GM19239 (cell line): ENCODE results near the gene RMI2.

Experiments
- DNase-seq: peaks from one replicate; pipeline ENCODE4 v3.0.0; 2011; ENCODE audit warnings: low spot score; ENCODE audit not compliant: insufficient read length
- FAIRE-seq: peaks from 2 replicates; lab custom pipeline; 2011; peaks lifted over from hg19 to GRCh38; lab: Jason Lieb, UNC

Gene RMI2

GRCh38 chr16:11327277-11328171, 17.7 kb upstream of the RMI2 start:
- DNase-seq (no peak), FAIRE-seq (peak; percentile 85)

DNA sequence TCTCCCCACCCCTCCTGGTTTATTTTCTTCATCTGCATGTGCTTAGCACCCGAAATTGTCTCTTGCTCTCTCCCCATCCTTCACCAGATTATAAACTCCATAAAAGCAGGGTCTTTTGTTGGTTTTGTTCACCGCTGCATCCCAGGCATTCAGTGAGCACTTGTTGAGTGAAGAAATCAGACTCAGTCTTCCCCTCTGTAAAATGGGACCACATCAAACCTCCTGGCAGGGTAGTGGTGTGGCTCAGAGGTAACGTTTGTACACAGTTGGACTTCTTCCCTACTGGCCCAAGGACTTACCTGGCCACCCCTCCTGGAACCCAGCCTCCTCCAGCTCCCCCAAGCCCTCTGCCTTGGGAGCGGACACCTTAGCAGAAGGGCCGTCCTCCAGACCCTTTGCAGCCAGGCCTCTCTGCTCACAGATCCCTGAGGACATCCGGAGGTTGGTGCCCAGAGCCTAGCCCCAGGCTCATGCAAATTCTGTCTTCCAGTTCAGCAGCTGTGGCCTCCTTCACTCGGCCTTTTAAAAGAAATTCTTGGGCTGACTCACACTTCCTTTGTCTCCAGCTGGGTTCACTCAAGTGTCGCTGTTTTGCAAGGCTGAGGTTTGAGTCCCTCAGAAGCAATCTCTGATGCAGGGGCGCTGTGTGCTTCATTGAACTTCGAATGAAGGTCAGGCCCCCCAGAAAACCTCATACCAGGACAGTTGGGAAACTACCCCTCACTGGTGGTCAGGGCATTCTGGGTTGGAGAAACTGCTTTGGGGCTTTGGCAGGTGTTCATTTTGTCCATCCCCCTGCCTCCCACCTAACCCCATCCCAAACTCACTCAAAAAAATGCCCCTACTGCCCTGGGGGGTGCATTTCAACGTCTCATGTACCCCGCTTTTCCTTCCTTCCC, 16.8 kb upstream of the RMI2 start:
- FAIRE-seq (peak; percentile 98), DNase-seq (peak; percentile 85)

GRCh38 chr16:11329071-11329491, 16.2 kb upstream of the RMI2 start:
- FAIRE-seq (no peak), DNase-seq (no peak)

DNA sequence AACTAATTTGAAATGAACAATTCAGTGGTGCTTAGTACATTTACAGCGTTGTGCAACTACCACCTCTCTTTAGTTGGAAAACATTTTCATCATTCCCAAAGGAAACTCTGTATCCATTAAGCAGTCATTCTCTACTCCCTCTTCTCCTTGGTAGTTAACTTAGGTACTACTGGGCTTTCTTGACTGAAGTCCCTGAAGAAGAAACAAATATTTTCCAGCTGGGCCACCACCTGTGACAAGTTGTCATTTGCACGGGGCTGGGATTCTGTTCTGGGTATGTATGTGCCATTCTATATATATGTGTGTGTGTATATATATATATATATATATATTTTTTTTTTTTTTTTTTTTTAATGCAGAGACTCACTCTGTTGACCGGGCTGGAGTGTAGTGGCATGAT, 15.4 kb upstream of the RMI2 start:
- no peak for FAIRE-seq
- no peak for DNase-seq

DNA sequence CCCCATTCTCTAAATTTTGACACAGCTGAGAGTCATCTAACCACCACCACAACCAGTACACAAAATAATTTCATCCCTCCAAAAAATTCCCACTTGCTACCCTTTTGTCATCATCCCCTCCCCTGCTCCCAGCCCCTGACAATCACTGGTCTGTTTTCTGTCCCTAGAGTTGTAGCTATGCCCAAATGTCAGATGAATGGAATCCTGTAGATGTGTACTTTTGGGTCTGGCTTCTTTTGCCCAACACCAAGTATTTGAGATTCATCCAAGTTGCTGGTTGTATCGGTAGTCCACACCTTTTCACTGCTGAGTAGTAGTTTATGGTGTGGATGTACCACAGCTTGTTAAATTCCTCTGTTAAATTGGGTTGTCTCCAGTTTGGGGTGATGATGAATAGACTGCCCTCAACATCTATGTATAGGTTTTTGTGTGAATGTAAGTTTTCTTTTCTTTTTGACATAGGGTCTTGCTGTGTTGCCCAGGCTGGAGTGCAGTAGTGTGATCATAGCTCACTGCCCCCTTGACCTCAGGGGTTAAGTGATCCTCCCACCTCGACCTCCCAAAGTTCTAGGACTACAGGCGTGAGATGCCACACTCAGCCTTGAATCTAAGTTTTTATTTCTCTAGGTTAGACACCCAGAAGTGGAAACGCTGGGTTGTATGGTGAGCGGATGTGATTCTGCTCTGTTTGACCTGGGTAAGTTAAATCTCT, 14.6 kb upstream of the RMI2 start:
- DNase-seq (no peak), FAIRE-seq (no peak)

- FAIRE-seq (no peak), DNase-seq (no peak)
Measured at GRCh38 chr16:11331967-11332366, 13.3 kb upstream of the RMI2 start.

- DNase-seq (no peak), FAIRE-seq (no peak)
Measured at GRCh38 chr16:11333010-11333409, 12.2 kb upstream of the RMI2 start.

GRCh38 chr16:11333702-11334101, 11.6 kb upstream of the RMI2 start:
- DNase-seq: no peak
- no peak for FAIRE-seq

DNA sequence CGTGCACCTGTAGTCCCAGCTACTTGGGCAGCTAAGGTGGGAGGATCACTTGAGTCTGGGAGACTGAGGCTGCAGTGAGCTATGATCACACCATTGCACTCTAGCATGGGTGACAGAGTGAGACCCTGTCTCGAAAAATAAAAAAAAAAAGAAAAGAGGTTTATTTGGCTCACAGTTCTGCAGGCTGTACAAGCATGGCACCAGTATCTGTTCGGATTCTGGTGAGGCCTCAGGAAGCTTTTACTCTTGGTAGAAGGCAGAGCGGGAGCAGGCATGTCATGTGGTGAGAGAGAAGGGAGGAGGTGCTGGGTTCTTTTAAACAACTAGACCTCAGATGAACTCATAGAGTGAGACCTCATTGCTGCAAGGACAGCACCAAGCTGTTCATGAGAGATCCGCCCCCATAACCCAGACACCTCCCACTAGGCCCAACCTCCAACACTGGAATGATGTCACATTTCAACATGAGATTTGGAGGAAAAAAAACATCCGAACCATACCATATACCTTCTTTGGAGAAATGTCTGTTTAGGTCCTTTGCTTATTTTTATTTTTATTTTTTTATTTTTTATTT, 10.3 kb upstream of the RMI2 start:
- DNase-seq (no peak), FAIRE-seq (no peak)

- FAIRE-seq (no peak), DNase-seq (no peak)
Measured at GRCh38 chr16:11339075-11339474, 6.2 kb upstream of the RMI2 start.

DNA sequence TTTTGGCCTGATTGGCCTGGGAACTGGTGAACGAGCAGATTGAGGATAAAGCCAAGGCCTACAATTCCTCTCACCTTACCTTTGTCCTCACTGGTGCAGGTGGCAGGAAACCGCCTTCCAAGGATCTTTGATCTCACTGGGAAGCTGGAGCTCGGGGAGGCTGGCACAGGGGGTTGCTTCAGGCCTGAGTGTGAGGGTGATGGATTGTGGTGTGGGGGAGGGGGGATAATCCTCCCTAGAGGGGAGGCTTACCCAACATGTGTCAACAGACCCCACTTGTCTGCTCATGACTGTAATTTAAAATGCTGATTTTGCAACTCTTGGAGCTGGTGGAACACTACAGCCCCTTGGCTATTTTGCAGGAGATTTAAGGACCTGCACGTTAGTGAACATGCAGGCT, 4.5 kb upstream of the RMI2 start:
- no peak for FAIRE-seq
- no peak for DNase-seq

- no peak for DNase-seq
- FAIRE-seq: no peak
Measured at GRCh38 chr16:11341371-11341770, 3.9 kb upstream of the RMI2 start.

DNA sequence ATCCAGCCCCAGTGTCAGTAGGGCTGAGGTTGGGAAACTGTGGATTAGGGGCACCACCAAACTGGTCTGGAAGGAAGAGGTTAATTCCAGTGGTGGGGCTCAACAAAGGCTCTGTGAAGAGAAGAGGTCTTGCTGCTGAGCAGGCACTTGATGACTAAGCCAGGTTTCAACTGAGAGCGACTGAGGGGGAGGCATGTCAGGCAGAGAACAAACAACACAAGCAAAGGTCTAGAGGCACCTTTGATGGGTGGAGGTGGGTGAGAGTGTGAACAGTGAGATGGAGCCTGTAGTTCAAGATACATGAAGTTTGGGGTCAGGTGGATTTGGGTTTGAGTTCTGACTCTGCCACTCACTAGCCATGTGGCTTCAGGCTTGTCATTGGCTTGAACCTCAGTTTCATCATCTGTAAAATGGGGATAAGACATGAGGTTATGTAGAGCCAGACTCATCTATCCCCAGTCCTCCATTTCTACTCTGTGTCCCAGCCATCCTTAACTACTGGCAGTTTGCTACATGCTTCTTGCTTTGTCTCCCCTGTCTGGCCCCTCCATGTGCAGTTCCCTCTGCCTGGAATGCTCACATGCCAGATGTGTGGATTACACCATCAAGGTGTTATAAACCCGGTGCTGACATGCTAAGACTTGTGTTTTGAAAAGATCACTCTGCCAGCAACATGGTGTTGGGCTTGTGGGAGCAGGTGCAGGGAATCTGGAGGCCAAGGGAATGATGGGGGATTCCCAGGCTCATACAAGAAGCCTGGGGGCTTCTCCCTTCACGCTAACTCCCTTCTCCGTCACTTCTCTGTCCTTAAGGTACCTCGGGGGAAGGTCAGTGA, 3.0 kb upstream of the RMI2 start:
- DNase-seq: no peak
- FAIRE-seq: no peak

DNA sequence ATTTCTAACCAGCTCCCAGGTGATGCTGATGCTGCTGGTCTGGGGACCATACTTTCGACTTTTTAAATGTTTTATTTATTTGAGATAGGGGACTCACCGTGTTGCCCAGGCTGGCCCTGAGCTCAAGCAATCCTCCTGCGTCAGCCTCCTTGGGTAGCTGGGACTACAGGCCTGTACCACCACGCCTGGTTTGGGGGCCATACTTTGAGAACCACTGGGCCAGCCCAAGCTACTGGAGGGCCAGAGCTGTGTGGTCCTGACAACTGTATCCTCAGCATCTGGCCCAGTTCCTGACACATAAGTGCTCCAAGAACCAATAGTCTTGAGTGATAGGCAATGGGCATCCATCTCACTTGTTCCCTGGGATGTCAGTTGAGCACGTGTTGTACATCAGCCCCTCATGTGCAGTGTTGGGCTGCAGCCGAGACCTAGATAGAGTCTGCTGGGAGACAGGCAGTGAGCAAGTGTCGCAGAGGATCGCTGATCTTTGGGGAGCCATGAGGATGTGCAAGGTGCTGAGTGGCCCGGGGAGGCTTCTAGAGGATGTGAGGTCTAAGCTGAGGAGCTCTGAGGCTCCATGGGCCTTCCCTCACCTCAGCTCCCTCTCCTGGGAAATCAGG, 1.6 kb downstream of the RMI2 start:
- FAIRE-seq: no peak

GRCh38 chr16:11347831-11348230, 2.6 kb downstream of the RMI2 start:
- no peak for FAIRE-seq
- DNase-seq: no peak

More for the DNA sequence above, 1.6 kb downstream of the RMI2 start:
- DNase-seq: no peak

DNA sequence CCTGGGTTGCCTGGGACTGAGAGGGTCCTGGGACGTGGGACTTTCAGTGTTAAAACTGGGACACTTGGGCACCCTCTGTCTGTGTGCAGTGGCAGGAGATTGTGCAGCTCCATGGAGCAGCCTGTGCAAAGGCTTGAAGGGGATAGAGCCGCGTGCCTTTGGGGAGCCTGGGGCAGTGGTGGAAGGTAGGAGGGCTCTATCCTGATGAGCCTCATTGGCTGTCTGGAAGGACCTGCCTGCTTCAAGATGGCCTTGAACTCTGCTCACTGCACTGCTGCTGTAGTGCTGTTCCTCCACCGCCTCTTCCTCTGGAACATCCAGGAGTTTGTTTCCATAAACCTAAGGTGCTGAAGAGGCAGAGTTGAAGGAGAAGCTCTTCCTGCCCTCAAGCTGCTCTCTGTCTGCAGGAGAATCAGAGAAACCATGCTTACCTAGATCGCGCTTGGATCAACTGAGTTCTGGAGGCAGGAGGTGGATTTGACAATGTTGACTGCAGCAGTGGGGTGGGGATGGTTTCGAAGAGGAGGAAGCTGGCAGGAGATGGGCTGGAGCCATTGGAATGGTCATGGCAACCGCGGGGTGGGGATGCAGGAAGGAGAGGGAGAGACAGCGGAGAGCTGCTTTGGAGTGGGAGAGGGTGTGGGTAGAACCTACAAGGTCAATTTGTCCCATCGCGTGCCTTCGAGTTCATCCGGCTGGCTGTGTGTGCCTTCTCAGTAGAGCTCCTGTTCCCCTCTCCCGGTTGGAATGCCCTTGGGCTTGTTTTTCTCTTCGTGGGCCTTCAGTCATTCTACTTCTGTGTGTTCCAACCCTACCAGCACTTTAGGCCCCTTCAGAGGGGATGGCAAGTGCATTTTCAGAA, 3.7 kb downstream of the RMI2 start:
- DNase-seq: no peak
- no peak for FAIRE-seq

GRCh38 chr16:11349599-11350276, 4.5 kb downstream of the RMI2 start:
- no peak for FAIRE-seq
- DNase-seq: no peak
